HG03558 (cell line): ENCODE data around the gene CLEC16A.
A peak's percentile ranks its signal among the peaks of the same experiment; 100 is the strongest.

Source experiments
- ATAC-seq: cut with Tn5 transposase; IDR thresholded peaks from one replicate; pipeline ENCODE4 v1.9.1; 2021; ENCODE audit warnings: moderate number of reproducible peaks; ENCODE audit not compliant: unreplicated experiment; ENCODE audit errors: extremely low read depth

The CLEC16A gene

GRCh38 chr16:11161439-11161838 is 217.1 kb downstream of the CLEC16A start:
- ATAC-seq: no peak

- ATAC-seq: no peak
Measured at GRCh38 chr16:11161974-11162373, 217.6 kb downstream of the CLEC16A start.

- no peak for ATAC-seq
Measured at GRCh38 chr16:11162586-11163268, 218.4 kb downstream of the CLEC16A start.

- ATAC-seq: no peak
Measured at GRCh38 chr16:11163761-11164261, 219.4 kb downstream of the CLEC16A start.

- ATAC-seq: no peak
Measured at GRCh38 chr16:11164482-11165270, 220.3 kb downstream of the CLEC16A start.

GRCh38 chr16:11165349-11165748 is 221.0 kb downstream of the CLEC16A start:
- ATAC-seq: no peak

- no peak for ATAC-seq
Measured at GRCh38 chr16:11165894-11166665, 221.7 kb downstream of the CLEC16A start.

- ATAC-seq: no peak
Measured at GRCh38 chr16:11167581-11167980, 223.2 kb downstream of the CLEC16A start.

- ATAC-seq: no peak
Measured at GRCh38 chr16:11168386-11169051, 224.2 kb downstream of the CLEC16A start.

- no peak for ATAC-seq
Measured at GRCh38 chr16:11169641-11170040, 225.3 kb downstream of the CLEC16A start.

GRCh38 chr16:11170201-11170600 is 225.8 kb downstream of the CLEC16A start:
- no peak for ATAC-seq

GRCh38 chr16:11170696-11171447 is 226.5 kb downstream of the CLEC16A start:
- no peak for ATAC-seq

GRCh38 chr16:11171448-11171709 is 227.0 kb downstream of the CLEC16A start:
- ATAC-seq: no peak

- ATAC-seq: no peak
Measured at GRCh38 chr16:11171757-11172299, 227.5 kb downstream of the CLEC16A start.

GRCh38 chr16:11173426-11173825 is 229.1 kb downstream of the CLEC16A start:
- ATAC-seq: no peak

- ATAC-seq: no peak
Measured at GRCh38 chr16:11174141-11174540, 229.8 kb downstream of the CLEC16A start.

- no peak for ATAC-seq
Measured at GRCh38 chr16:11175106-11175786, 230.9 kb downstream of the CLEC16A start.

- peak; percentile 42 for ATAC-seq
Measured at GRCh38 chr16:11175787-11176341, 231.5 kb downstream of the CLEC16A start.
